Heart right ventricle (tissue), 16 donors: ENCODE measurements around the gene VSTM2B. TPM values are rescaled to one million over a fixed set of nuclear protein-coding genes. Genes with fewer than 3 reads are reported as not detected.

ENCODE experiments used
- ATAC-seq, 8 donors: fragments of 200-7000 bp; cut with Tn5 transposase; one replicate each; pipeline ENCODE4 v1.9.1; 2020; ENCODE audit warnings: mild to moderate bottlenecking in 8 of 8, moderate library complexity in 8 of 8, moderate number of reproducible peaks in 1 of 8
- DNase-seq, 2 donors: peaks; one replicate each; pipeline ENCODE4 v3.0.0-alpha.2; 2020
- H3K27ac ChIP-seq, 10 donors: fragments of 200-600 bp; sonication (generic) in 2 of 10; one replicate each; pipeline versions ENCODE4 v1.5.0 to v1.8.0; 2020 to 2022; ENCODE audit warnings: mild to moderate bottlenecking in 3 of 10
- H3K27me3 ChIP-seq, 7 donors: fragments of 200-600 bp; one replicate each; pipeline ENCODE4 v1.8.0; 2021 to 2022; ENCODE audit warnings: mild to moderate bottlenecking in 2 of 7
- H3K36me3 ChIP-seq, 9 donors: fragments of 200-600 bp; sonication (generic) in 1 of 9; one replicate each; pipeline versions ENCODE4 v1.5.0 to v1.8.0; 2020 to 2022; ENCODE audit warnings: mild to moderate bottlenecking in 2 of 9
- H3K4me1 ChIP-seq, 9 donors: fragments of 200-600 bp; sonication (generic) in 1 of 9; one replicate each; pipeline versions ENCODE4 v1.5.0 to v1.8.0; 2020 to 2022; ENCODE audit warnings: mild to moderate bottlenecking in 4 of 9
- H3K4me3 ChIP-seq, 10 donors: fragments of 200-600 bp; sonication (generic) in 2 of 10; one replicate each; pipeline versions ENCODE4 v1.5.0 to v1.8.0; 2020 to 2022; ENCODE audit warnings: mild to moderate bottlenecking in 7 of 10, moderate library complexity in 2 of 10
- H3K9me3 ChIP-seq, 11 donors: fragments of 200-600 bp in 10 of 11; sonication (generic) in 2 of 11; one replicate each; pipeline versions ENCODE4 v1.5.0 to v1.8.0; 2013 to 2022; ENCODE audit warnings: mild to moderate bottlenecking in 2 of 11, control low read depth in 1 of 11, moderate library complexity in 1 of 11
- WGBS, 2 donors: extraction: QIAGEN DNeasy Blood & Tissue Kit; methylation state at CpG; one replicate each; pipeline ENCODE4 v1.1.7; 2013; ENCODE audit warnings: inconsistent platforms in 1 of 2; 5-methylcytosine and 5-hydroxymethylcytosine counted together
- intact Hi-C, 10 donors: fragments of 100-400 bp; cut with DNase I; formaldehyde crosslinking; loops; one replicate each; pipeline versions ENCODE4 v1.11.1 to v1.14.2; 2022
- long read RNA-seq, 3 donors: library from polyadenylated mRNA; unstranded; transcript quantifications; one replicate each; pipeline ENCODE4 v2.0.0, GENCODE V29; 2020 to 2021
- polyA plus RNA-seq, 2 donors: library from polyadenylated mRNA; stranded (reverse); fragments of 200-250 nt; gene quantifications; one replicate each; pipeline ENCODE4 v1.2.3, GENCODE V29; 2013
- total RNA-seq, 10 donors: library from RNA; stranded (reverse); fragmentation: NEBNext Ultra II Directional in 3 of 10; extraction: Animal tissue kit (Norgen Biotek cat#: 25700) in 3 of 10; gene quantifications; one replicate each; pipeline versions ENCODE4 v1.2.1 to v1.2.4, GENCODE V29; 2021 to 2023
- TF ChIP-seq, protein P1 (sequence below), 9 donors: fragments of 200-600 bp; sonication (generic) in 2 of 9; IDR thresholded peaks; one replicate each; pipeline versions ENCODE4 v1.5.0 to v1.8.0; 2021 to 2022; ENCODE audit warnings: antibody characterized with exemption in 9 of 9, mild to moderate bottlenecking in 5 of 9, moderate library complexity in 1 of 9
- donor health status: Arrhythmogenic right ventricular cardiomyopathy.
- donor health status: ischemic (EF 13 %, LVEDD 7.1; RV severe dilation, severe dysfunction).
- donor health status: healthy with polysubstance abuse.
- donor health status: DM: no; HTN: yes; CAD: no.
- donor health status: DM: no; HTN: no; CAD: no.
- donor health status: ischemic (EF 25% LVEDD 6.9; RV normal size, moderate dysfunction).
- donor health status: ischemic (EF 25% LVEDD 5.7; RV mildly dilated, moderate dysfunction).
- donor health status: healthy.
- donor health status: DM: yes; HTN: yes; CAD: no.
- donor health status: Ischemic cardiomyopathy.
- donor health status: ischemic (EF 35%, LVEDD 5.7; RV mildly dilated, moderate dysfunction).
- donor health status: nonischemic (EF 11% LVEDD 7.7; RV severe dilation, severe dysfunction).
- donor health status: DM: yes; HTN: yes; CAD: no.
- donor health status: PGD.
- donor health status: ischemic (EF 29% LVEDD 5.4; RV normal size, mild dysfunction).
- donor health status: nonischemic (EF 23%, LVEDD 6.1; RV moderate dilation, normal function).

The VSTM2B gene
- not detected for total RNA-seq
- polyA plus RNA-seq = not detected
- long read RNA-seq, donor 1 = 0 reads
- long read RNA-seq, donor 2 = 0 reads
- long read RNA-seq, donor 3 = 0 reads

DNA sequence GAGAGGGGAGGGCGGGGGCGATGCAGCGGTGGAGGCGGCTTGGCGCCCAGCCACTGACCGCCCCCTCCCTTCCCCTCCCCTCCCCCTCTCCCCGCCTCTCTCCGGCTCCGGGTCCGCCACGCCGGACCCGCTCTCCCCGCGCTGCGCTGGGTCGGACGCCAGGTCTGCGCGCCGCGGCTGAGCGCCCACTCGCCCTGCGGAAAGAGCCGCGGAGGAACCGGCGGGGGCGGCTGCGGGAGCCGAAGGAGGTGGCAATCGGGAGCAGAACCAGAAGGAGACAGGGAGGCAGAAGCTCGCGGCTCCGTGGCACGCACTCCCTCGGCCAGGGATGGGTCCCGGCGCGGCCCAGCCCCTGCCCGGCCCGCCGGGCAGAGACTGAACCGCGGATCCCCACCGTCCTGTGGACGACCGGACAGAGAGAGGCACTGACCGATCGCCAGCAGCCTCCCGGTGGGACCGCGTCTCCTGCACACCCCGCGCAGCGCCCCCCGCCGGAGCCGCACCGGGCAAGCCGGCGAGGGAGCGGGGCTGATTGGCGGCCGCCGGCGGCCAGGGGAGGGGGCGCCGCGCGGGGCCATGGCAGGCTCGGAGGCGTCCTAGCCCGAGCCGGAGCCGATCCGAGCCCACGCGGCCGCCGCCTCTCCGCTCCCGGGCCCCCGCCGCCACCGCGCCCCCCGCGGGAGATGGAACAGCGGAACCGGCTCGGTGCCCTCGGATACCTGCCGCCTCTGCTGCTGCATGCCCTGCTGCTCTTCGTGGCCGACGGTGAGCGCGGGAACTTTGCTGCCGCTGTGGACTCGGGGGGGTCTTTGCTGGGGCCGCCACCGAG lies at the start of gene VSTM2B:
TSS of gene VSTM2B (plus strand) at position 94 of the 829 bp plus-strand sequence. CDS start at position 684, 590 bp downstream.
- DNase-seq = no peak
- intact Hi-C loops = loop anchor here in 2 of 10 donors (10.0 kb wide), 2 partner anchors 241 to 791 kb away; no protein-coding TSS in a partner anchor
- TF ChIP-seq, protein P1, sequence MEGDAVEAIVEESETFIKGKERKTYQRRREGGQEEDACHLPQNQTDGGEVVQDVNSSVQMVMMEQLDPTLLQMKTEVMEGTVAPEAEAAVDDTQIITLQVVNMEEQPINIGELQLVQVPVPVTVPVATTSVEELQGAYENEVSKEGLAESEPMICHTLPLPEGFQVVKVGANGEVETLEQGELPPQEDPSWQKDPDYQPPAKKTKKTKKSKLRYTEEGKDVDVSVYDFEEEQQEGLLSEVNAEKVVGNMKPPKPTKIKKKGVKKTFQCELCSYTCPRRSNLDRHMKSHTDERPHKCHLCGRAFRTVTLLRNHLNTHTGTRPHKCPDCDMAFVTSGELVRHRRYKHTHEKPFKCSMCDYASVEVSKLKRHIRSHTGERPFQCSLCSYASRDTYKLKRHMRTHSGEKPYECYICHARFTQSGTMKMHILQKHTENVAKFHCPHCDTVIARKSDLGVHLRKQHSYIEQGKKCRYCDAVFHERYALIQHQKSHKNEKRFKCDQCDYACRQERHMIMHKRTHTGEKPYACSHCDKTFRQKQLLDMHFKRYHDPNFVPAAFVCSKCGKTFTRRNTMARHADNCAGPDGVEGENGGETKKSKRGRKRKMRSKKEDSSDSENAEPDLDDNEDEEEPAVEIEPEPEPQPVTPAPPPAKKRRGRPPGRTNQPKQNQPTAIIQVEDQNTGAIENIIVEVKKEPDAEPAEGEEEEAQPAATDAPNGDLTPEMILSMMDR (IDR thresholded peaks at IDR 0.05) = no peak

DNA sequence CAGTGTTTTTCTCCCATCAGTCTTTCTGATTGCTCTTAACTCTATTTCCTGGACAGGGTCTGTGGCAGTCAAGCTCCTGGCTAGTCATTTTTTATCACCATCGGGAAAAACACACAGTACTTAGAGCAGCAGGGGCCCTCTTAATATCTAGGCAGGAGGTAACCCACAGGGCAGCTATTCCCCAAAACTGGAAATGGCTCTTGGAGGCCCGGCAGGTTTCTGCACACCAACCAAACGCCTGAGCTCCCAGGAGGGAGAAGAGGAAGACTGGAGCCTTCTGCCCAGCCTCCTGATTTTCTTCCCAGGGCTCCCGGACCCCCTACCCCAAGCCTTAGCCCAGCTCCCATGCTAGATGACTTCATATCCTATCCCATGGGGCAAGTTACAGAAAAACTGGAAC lies 49.3 kb upstream of the VSTM2B start:
- no peak overlapping the region for H3K4me3 ChIP-seq
- peaks cover 0 to 30% (median 15%) of the 10 kb centered on the region in 7 donors for H3K27me3 ChIP-seq
- ATAC-seq = no peak
- TF ChIP-seq, protein P1 (IDR thresholded peaks at IDR 0.05) = no peak
- H3K4me1 ChIP-seq = no peaks in the 10 kb centered on the region
- H3K9me3 ChIP-seq = peaks cover 0 to 17% (median 0%) of the 10 kb centered on the region in 11 donors
- no peak overlapping the region for H3K27ac ChIP-seq
- DNase-seq = no peak
- 42 to 47% methylated on average over 4 of the region's 4 CpGs for WGBS, 2 donors
- no peaks in the 10 kb centered on the region for H3K36me3 ChIP-seq
- intact Hi-C loops = no loop called here

More for the DNA sequence above, at the start of gene VSTM2B:
- Histone ChIP-seq H3K36me3 (no peaks in the 10 kb centered on the region), H3K27ac (no peak within 1 kb of the TSS), H3K9me3 (no peaks in the 10 kb centered on the region), H3K4me3 (peak within 1 kb of the TSS in 9 of 10 donors; percentile 9 to 43 (median 28)), H3K27me3 (peaks cover 54 to 100% (median 98%) of the 10 kb centered on the region in 7 donors), H3K4me1 (peaks cover 6 to 47% (median 40%) of the 10 kb centered on the region in 9 donors)
- no peak for ATAC-seq
- 0 to 1% methylated on average over 74 to 101 of the region's 104 CpGs for WGBS, 2 donors

DNA sequence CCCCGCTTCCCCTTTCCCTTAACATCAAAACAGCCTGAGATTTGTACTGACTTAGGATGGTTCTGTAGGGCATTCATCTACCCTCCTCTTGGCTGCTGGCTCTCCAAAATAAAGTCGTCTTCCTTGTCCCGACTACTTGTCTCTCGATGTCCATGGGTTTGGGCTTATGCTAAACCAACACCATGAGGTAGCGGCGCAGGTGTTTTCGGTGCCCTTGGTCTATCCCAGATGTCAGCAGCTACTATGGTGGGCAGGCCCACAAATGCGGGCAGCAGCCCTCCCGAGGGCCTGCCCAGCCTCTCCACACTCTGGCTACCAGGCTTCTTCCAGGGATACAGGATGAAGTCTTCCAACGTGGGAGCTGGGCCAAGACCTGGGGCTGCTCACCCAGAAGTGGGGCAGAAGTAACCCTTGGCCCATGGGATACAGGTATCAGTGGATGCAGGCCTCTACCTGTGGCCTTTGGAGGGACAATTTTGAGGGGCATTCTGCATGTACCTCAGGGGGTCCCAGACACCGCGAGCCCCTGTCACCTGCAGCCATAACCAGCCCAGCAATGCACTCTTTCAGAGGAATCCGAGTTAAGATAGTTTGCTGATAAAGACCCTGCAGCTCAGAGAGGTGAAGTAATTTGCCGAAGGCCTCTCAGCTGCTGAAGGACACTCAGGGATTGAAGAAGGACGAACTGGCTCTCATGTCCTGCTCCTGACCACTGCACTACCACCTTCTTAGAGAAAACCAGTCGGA lies 47.8 kb upstream of the VSTM2B start:
- 82 to 83% methylated on average over 16 of the region's 16 CpGs for WGBS, 2 donors
- Histone ChIP-seq H3K4me1 (no peaks in the 10 kb centered on the region), H3K27me3 (peaks cover 0 to 33% (median 15%) of the 10 kb centered on the region in 7 donors), H3K9me3 (peaks cover 0 to 12% (median 0%) of the 10 kb centered on the region in 11 donors), H3K36me3 (no peaks in the 10 kb centered on the region), H3K4me3 (no peak overlapping the region), H3K27ac (no peak overlapping the region)
- TF ChIP-seq, protein P1 (IDR thresholded peaks at IDR 0.05) = no peak
- DNase-seq = no peak
- intact Hi-C loops = no loop called here
- ATAC-seq = no peak
